ENCODE data around the gene CELF2.

The CELF2 gene

DNA sequence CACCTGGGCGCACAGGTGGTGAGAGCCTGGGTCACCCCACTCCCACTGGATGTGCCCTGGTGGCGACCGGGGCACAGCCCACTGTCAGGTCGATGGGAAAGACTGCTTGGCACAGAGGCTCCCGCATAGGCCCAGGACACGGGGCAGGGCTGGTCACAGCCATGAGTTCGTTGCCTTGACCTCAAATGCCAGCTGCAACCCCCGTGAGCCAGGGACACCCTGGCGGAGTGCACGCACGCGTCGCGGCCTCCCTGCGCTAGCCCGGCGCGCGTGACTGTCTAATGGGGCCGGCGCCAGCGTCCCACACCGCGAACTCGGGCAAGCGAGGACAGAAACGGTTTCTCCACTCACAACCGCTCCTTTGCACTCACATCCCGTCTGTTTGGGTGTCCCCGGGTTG is 326.4 kb downstream of the CELF2 start (continued):
- TF ChIP-seq ZSCAN23 (tag by site-specific recombination; IDR thresholded peaks at IDR 0.05): no peak

DNA sequence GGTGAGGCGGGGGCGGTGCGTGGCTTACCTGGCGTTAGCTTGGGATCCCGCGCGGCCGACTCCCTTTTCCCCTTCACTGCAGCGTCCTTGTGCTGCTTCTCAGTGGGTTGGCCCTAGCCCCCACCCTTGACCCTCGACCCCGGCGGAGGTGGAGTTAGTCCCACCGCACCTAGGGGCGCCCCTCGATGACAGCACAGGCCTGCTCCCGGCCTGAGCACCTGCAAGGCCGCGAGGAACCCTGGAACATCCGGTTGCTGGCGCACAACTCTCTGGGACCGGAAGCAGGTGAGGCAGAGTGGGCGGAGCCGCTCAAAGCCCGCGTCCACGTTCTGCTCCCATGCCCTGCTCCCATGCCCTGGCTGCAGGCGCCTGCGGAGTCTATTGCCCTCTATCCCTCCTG is 326.9 kb downstream of the CELF2 start:
- POLR2A ChIA-PET: no interaction called here
- TF ChIP-seq ZNF184 (tag by site-specific recombination; IDR thresholded peaks at IDR 0.05): no peak
- TF ChIP-seq SCRT1 (tag by site-specific recombination; IDR thresholded peaks at IDR 0.05; ENCODE audit: borderline replicate concordance): no peak
- TF ChIP-seq, protein P1, sequence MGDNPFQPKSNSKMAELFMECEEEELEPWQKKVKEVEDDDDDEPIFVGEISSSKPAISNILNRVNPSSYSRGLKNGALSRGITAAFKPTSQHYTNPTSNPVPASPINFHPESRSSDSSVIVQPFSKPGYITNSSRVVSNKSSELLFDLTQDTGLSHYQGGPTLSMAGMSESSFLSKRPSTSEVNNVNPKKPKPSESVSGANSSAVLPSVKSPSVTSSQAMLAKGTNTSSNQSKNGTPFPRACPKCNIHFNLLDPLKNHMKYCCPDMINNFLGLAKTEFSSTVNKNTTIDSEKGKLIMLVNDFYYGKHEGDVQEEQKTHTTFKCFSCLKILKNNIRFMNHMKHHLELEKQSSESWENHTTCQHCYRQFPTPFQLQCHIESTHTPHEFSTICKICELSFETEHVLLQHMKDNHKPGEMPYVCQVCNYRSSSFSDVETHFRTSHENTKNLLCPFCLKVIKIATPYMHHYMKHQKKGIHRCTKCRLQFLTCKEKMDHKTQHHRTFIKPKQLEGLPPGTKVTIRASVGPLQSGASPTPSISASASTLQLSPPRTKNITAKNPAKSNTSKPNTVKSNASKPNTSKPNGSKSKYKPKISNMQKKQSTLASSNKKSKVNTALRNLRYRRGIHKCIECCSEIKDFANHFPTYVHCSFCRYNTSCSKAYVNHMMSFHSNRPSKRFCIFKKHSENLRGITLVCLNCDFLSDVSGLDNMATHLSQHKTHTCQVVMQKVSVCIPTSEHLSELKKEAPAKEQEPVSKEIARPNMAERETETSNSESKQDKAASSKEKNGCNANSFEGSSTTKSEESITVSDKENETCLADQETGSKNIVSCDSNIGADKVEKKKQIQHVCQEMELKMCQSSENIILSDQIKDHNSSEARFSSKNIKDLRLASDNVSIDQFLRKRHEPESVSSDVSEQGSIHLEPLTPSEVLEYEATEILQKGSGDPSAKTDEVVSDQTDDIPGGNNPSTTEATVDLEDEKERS (tag by site-specific recombination; IDR thresholded peaks at IDR 0.05): no peak
- TF ChIP-seq ZNF366 (tag by site-specific recombination; conservative IDR thresholded peaks at IDR 0.05): no peak
- TF ChIP-seq, protein P2, sequence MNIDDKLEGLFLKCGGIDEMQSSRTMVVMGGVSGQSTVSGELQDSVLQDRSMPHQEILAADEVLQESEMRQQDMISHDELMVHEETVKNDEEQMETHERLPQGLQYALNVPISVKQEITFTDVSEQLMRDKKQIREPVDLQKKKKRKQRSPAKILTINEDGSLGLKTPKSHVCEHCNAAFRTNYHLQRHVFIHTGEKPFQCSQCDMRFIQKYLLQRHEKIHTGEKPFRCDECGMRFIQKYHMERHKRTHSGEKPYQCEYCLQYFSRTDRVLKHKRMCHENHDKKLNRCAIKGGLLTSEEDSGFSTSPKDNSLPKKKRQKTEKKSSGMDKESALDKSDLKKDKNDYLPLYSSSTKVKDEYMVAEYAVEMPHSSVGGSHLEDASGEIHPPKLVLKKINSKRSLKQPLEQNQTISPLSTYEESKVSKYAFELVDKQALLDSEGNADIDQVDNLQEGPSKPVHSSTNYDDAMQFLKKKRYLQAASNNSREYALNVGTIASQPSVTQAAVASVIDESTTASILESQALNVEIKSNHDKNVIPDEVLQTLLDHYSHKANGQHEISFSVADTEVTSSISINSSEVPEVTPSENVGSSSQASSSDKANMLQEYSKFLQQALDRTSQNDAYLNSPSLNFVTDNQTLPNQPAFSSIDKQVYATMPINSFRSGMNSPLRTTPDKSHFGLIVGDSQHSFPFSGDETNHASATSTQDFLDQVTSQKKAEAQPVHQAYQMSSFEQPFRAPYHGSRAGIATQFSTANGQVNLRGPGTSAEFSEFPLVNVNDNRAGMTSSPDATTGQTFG (tag by site-specific recombination; IDR thresholded peaks at IDR 0.05; ENCODE audit: borderline replicate concordance): no peak
- TF ChIP-seq ZBTB8A (tag by site-specific recombination; IDR thresholded peaks at IDR 0.05): no peak
- no peak for TF ChIP-seq ZNF843 (tag by site-specific recombination; IDR thresholded peaks at IDR 0.05)
- Histone ChIP-seq H3K27ac (ENCODE audit: extremely low read depth, low read depth, low read length) (no peak overlapping the region), H3K36me3 (ENCODE audit: control insufficient read depth in 2 of 2, insufficient read depth in 1 of 2, low read length in 2 of 2) (no peaks in the 10 kb centered on the region), H3K9me3 (ENCODE audit: control insufficient read depth, insufficient read depth, low read depth, low read length) (no peaks in the 10 kb centered on the region), H3K4me1 (ENCODE audit: control insufficient read depth, insufficient read depth, low read length) (no peaks in the 10 kb centered on the region), H3K4me3 (ENCODE audit: low read depth, low read length) (no peak overlapping the region)
- CTCF ChIA-PET: interaction anchor here (1.1 kb wide), 1 partner anchor 62 kb away, joined by 3 read pairs; no protein-coding TSS in a partner anchor

DNA sequence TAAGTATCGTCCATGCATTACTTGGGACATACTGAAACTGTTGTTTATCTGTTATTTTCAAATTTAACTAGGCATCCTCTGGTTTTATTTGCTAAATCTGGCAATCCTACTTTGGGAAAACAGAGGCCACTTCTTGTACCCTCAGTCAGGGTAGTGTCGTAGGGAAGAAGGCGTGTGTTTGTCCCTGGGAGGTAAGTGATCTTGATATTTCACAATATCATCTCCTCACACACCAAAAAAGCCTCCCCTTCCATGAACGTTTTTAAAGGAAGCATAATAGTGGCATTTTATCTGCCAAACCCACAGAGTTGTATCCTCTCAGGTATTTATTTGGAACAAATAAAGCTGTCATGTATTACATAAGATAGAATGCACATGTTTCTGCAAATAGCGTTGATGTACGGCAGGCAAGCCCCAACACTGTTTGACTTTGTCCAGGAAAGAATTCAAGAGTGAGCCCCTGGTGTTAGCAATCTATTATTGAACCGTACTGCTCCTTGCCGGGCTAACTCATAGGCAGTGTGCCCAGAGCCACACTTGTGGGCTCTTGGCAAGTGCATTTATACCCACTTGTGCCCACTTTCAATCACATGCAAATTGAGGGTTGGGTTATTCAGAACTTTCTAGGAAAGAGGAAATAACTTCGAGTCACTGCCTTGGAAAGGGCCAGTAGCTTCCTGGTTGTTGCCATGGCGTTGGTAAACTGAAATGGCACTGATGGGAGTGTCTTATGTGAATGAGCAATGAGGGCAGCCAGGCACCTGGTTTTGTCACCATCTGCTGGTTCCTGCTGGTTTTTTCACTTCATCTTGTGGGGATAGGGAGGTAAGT is 327.8 kb downstream of the CELF2 start:
- no peaks in the 10 kb centered on the region for H3K4me1 ChIP-seq (ENCODE audit: control insufficient read depth, insufficient read depth, low read length)
- no peak overlapping the region for H3K4me3 ChIP-seq (ENCODE audit: low read depth, low read length)
- POLR2A ChIA-PET: no interaction called here
- no peaks in the 10 kb centered on the region for H3K9me3 ChIP-seq (ENCODE audit: control insufficient read depth, insufficient read depth, low read depth, low read length)
- H3K27ac ChIP-seq (ENCODE audit: extremely low read depth, low read depth, low read length): no peak overlapping the region
- TF ChIP-seq, protein P3, sequence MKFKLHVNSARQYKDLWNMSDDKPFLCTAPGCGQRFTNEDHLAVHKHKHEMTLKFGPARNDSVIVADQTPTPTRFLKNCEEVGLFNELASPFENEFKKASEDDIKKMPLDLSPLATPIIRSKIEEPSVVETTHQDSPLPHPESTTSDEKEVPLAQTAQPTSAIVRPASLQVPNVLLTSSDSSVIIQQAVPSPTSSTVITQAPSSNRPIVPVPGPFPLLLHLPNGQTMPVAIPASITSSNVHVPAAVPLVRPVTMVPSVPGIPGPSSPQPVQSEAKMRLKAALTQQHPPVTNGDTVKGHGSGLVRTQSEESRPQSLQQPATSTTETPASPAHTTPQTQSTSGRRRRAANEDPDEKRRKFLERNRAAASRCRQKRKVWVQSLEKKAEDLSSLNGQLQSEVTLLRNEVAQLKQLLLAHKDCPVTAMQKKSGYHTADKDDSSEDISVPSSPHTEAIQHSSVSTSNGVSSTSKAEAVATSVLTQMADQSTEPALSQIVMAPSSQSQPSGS (tag by site-specific recombination; IDR thresholded peaks at IDR 0.05; ENCODE audit: low read depth): no peak
- TF ChIP-seq ZNF354C (tag by site-specific recombination; IDR thresholded peaks at IDR 0.05; ENCODE audit: borderline replicate concordance, low read depth) (no peak), GFI1B (tag by site-specific recombination; IDR thresholded peaks at IDR 0.05) (no peak), ZNF777 (tag by site-specific recombination; IDR thresholded peaks at IDR 0.05; ENCODE audit: borderline replicate concordance) (no peak), ZNF175 (tag by site-specific recombination; IDR thresholded peaks at IDR 0.05) (no peak), ZNF48 (tag by site-specific recombination; IDR thresholded peaks at IDR 0.05) (no peak), ZNF654 (tag by site-specific recombination; IDR thresholded peaks at IDR 0.05; ENCODE audit: low read depth) (peak; percentile 15; the same call in 1 of the 2 replicates), ZNF16 (tag by site-specific recombination; IDR thresholded peaks at IDR 0.05; ENCODE audit: low read depth) (no peak), ZNF23 (tag by site-specific recombination; IDR thresholded peaks at IDR 0.05; ENCODE audit: borderline replicate concordance) (no peak), ZNF530 (tag by site-specific recombination; IDR thresholded peaks at IDR 0.05; ENCODE audit: low read depth) (no peak), ZNF792 (tag by site-specific recombination; IDR thresholded peaks at IDR 0.05) (no peak), ZNF544 (tag by site-specific recombination; IDR thresholded peaks at IDR 0.05) (no peak)
- TF ChIP-seq, protein P4, sequence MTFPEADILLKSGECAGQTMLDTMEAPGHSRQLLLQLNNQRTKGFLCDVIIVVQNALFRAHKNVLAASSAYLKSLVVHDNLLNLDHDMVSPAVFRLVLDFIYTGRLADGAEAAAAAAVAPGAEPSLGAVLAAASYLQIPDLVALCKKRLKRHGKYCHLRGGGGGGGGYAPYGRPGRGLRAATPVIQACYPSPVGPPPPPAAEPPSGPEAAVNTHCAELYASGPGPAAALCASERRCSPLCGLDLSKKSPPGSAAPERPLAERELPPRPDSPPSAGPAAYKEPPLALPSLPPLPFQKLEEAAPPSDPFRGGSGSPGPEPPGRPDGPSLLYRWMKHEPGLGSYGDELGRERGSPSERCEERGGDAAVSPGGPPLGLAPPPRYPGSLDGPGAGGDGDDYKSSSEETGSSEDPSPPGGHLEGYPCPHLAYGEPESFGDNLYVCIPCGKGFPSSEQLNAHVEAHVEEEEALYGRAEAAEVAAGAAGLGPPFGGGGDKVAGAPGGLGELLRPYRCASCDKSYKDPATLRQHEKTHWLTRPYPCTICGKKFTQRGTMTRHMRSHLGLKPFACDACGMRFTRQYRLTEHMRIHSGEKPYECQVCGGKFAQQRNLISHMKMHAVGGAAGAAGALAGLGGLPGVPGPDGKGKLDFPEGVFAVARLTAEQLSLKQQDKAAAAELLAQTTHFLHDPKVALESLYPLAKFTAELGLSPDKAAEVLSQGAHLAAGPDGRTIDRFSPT (tag by site-specific recombination; IDR thresholded peaks at IDR 0.05): no peak
- TF ChIP-seq, protein P5, sequence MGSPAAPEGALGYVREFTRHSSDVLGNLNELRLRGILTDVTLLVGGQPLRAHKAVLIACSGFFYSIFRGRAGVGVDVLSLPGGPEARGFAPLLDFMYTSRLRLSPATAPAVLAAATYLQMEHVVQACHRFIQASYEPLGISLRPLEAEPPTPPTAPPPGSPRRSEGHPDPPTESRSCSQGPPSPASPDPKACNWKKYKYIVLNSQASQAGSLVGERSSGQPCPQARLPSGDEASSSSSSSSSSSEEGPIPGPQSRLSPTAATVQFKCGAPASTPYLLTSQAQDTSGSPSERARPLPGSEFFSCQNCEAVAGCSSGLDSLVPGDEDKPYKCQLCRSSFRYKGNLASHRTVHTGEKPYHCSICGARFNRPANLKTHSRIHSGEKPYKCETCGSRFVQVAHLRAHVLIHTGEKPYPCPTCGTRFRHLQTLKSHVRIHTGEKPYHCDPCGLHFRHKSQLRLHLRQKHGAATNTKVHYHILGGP (tag by site-specific recombination; IDR thresholded peaks at IDR 0.05): peak; percentile 45; the same call in 1 of the 2 replicates
- no peaks in the 10 kb centered on the region for H3K36me3 ChIP-seq (ENCODE audit: control insufficient read depth in 2 of 2, insufficient read depth in 1 of 2, low read length in 2 of 2)
- CTCF ChIA-PET: interaction anchor here (0.6 kb wide), 2 partner anchors 10 to 72 kb away, joined by 3 to 7 read pairs; no protein-coding TSS in a partner anchor
